Inflammatory macrophage treated with lipopolysaccharide for 1 hour (primary cell): ENCODE data around the gene KCTD8.

Source experiments
- DNase-seq, 2 donors: peaks; one replicate each; pipeline ENCODE4 v3.0.0-alpha.2; 2020 to 2022

KCTD8 gene

GRCh38 chr4:44448521-44449461 is at the start of gene KCTD8:
KCTD8 (minus strand) TSS chr4:44448809.
- DNase-seq, result peak; percentile 13 to 55

- DNase-seq, result no peak
These were observed 46.4 kb upstream of the KCTD8 start for GRCh38 chr4:44494810-44495701.

- no peak for DNase-seq
These were observed 45.3 kb upstream of the KCTD8 start for GRCh38 chr4:44493924-44494323.

GRCh38 chr4:44487341-44487740 is 38.7 kb upstream of the KCTD8 start:
- DNase-seq, result no peak

- DNase-seq, result no peak
These were observed 31.1 kb upstream of the KCTD8 start for GRCh38 chr4:44479731-44480130.

- no peak for DNase-seq
These were observed 13.7 kb upstream of the KCTD8 start for GRCh38 chr4:44462259-44462658.

- DNase-seq, result no peak
These were observed 775 bp downstream of the KCTD8 start for GRCh38 chr4:44447563-44448504.

- DNase-seq, result no peak
These were observed 1.6 kb downstream of the KCTD8 start for GRCh38 chr4:44446801-44447562.

- DNase-seq, result no peak
These were observed 2.4 kb downstream of the KCTD8 start for GRCh38 chr4:44446191-44446590.

GRCh38 chr4:44438687-44439086 is 9.9 kb downstream of the KCTD8 start:
- DNase-seq, result no peak

- DNase-seq, result no peak
These were observed 14.4 kb downstream of the KCTD8 start for GRCh38 chr4:44434247-44434646.

GRCh38 chr4:44425614-44426208 is 22.9 kb downstream of the KCTD8 start:
- no peak for DNase-seq

- no peak for DNase-seq
These were observed 25.7 kb downstream of the KCTD8 start for GRCh38 chr4:44422912-44423311.

- DNase-seq, result no peak
These were observed 27.1 kb downstream of the KCTD8 start for GRCh38 chr4:44421330-44422065.

- no peak for DNase-seq
These were observed 33.4 kb downstream of the KCTD8 start for GRCh38 chr4:44415251-44415650.

- DNase-seq, result no peak
These were observed 80.0 kb downstream of the KCTD8 start for GRCh38 chr4:44368413-44369167.

GRCh38 chr4:44354172-44354571 is 94.4 kb downstream of the KCTD8 start:
- no peak for DNase-seq

- DNase-seq, result no peak
These were observed 97.5 kb downstream of the KCTD8 start for GRCh38 chr4:44351069-44351468.

- DNase-seq, result no peak
These were observed 105.8 kb downstream of the KCTD8 start for GRCh38 chr4:44342800-44343199.

- DNase-seq, result no peak
These were observed 121.9 kb downstream of the KCTD8 start for GRCh38 chr4:44326741-44327140.
